Type B pancreatic cell (in vitro differentiated cells): Measurements from ENCODE around the gene AP2A2. TPM values are rescaled to one million over a fixed set of nuclear protein-coding genes. Genes with fewer than 3 reads are reported as not detected.
A peak's percentile ranks its signal among the peaks of the same experiment; 100 is the strongest.

ENCODE experiments used
- DNase-seq: peaks from one replicate; pipeline ENCODE4 v3.0.0; 2021; ENCODE audit warnings: mixed read lengths; ENCODE audit not compliant: unreplicated experiment; ENCODE audit errors: extremely low spot score
- H3K27ac Mint-ChIP-seq: 2 replicates; pipeline ENCODE4 v1.8.0; 2021; ENCODE audit warnings: mild to moderate bottlenecking, mixed read lengths
- H3K27me3 Mint-ChIP-seq: 2 replicates; pipeline ENCODE4 v1.8.0; 2021; ENCODE audit warnings: mixed read lengths
- H3K36me3 Mint-ChIP-seq: 2 replicates; pipeline ENCODE4 v1.8.0; 2021; ENCODE audit warnings: mixed read lengths
- H3K4me1 Mint-ChIP-seq: one replicate; pipeline ENCODE4 v1.8.0; 2021; ENCODE audit warnings: mixed read lengths; ENCODE audit not compliant: unreplicated experiment
- H3K4me3 Mint-ChIP-seq: 2 replicates; pipeline ENCODE4 v1.8.0; 2021; ENCODE audit warnings: mild to moderate bottlenecking, mixed read lengths
- H3K9me3 Mint-ChIP-seq: 2 replicates; pipeline ENCODE4 v1.8.0; 2021; ENCODE audit warnings: mixed read lengths
- CTCF ChIP-seq: fragments of 200-600 bp; sonication (generic); conservative IDR thresholded peaks from 2 replicates; pipeline ENCODE4 v1.5.0; 2021; ENCODE audit warnings: antibody characterized with exemption, mild to moderate bottlenecking
- total RNA-seq: library from RNA; stranded (reverse); gene quantifications from 2 replicates; pipeline ENCODE4 v1.2.1, GENCODE V29; 2021; ENCODE audit warnings: low replicate concordance

The AP2A2 gene
- total RNA-seq, 1 donor from 2014 or later: 109 TPM

DNA sequence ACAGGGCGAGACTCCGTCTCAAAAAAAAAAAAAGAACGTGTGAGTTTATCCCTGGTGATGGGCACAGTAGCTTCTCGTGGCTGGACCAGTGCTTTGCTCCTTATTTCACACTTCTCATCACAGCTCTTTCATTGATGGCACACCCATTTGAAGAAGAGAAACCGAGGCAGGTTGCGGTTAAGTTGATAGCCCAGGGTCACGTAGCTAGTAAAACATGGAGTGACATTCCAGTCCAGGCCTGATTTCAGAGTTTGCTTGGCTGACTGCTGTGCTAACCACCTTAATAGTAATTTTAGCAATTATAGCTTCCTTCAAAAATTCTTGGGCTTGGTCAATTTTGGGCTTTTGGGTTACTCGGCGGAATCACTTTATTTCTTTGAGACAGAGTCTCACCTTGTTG lies 25.8 kb downstream of the AP2A2 start:
- Mint-ChIP-seq H3K27ac (peak overlapping the region; percentile 79), H3K27me3 (no peaks in the 10 kb centered on the region), H3K36me3 (peaks cover 18% of the 10 kb centered on the region), H3K4me1 (peaks cover 32% of the 10 kb centered on the region), H3K4me3 (no peak overlapping the region), H3K9me3 (no peaks in the 10 kb centered on the region)
- no peak for TF ChIP-seq CTCF
- no peak for DNase-seq

DNA sequence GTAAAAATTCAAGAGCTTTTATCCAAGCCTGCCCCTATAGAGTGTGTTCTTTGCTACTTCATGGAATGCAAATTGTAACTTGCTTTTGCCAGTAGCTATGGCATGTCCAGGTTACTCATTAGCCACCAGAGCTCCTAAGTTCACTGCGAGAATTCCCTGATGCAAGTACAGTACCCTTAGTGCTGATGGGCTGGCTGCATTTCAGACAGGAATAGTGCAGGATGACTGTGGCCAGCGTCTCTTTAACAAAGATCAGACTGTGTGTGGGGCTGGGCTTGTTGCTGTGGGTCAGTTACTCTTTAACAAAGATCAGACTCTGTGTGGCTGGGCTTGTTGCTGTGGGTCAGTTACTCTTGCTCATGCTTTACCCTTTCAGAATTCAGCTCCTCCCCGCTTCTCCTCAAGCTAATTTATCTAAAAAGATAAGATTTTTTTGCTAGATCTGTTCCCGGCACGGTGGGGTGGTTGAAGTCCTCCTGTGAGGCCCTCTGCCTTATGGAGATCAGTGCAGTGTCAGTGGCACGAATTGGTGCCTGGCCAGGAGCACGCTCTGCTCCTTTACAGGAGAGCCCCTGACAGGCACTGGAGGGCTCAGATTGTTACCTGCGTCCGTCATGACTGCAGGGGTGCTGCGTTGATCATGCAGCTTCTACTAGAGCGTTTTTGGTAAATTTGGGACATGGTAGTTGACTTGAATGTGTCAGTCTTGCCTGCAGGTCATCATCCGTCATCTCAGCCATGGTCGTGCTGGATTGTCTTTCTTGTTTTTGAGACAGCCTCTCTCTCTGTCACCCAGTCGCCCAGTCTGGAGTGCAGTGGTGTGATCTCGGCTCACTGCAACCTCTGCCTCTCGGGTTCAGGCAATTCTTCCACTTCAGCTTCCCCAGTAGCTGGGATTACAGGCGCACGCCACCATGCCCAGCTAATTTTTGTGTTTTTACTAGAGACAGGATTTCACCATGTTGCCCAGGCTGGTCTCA lies 27.0 kb downstream of the AP2A2 start:
- peaks cover 43% of the 10 kb centered on the region for H3K4me1 Mint-ChIP-seq
- H3K27ac Mint-ChIP-seq: peak overlapping the region; percentile 79
- no peak for DNase-seq
- no peak for TF ChIP-seq CTCF
- peak overlapping the region; percentile 79 for H3K4me3 Mint-ChIP-seq
- no peaks in the 10 kb centered on the region for H3K9me3 Mint-ChIP-seq
- no peaks in the 10 kb centered on the region for H3K27me3 Mint-ChIP-seq
- peaks cover 17% of the 10 kb centered on the region for H3K36me3 Mint-ChIP-seq

GRCh38 chr11:953512-953911 lies 27.8 kb downstream of the AP2A2 start:
- Mint-ChIP-seq H3K36me3 (peaks cover 12% of the 10 kb centered on the region), H3K9me3 (no peaks in the 10 kb centered on the region), H3K27ac (no peak overlapping the region), H3K4me3 (peak overlapping the region; percentile 3), H3K4me1 (peaks cover 48% of the 10 kb centered on the region), H3K27me3 (no peaks in the 10 kb centered on the region)
- DNase-seq: no peak
- no peak for TF ChIP-seq CTCF

GRCh38 chr11:954392-955153 lies 28.9 kb downstream of the AP2A2 start:
- H3K36me3 Mint-ChIP-seq: peaks cover 16% of the 10 kb centered on the region
- DNase-seq: no peak
- peak overlapping the region; percentile 73 for H3K4me3 Mint-ChIP-seq
- peak overlapping the region; percentile 96 for H3K27ac Mint-ChIP-seq
- H3K4me1 Mint-ChIP-seq: peaks cover 52% of the 10 kb centered on the region
- H3K9me3 Mint-ChIP-seq: no peaks in the 10 kb centered on the region
- no peaks in the 10 kb centered on the region for H3K27me3 Mint-ChIP-seq
- TF ChIP-seq CTCF: no peak

DNA sequence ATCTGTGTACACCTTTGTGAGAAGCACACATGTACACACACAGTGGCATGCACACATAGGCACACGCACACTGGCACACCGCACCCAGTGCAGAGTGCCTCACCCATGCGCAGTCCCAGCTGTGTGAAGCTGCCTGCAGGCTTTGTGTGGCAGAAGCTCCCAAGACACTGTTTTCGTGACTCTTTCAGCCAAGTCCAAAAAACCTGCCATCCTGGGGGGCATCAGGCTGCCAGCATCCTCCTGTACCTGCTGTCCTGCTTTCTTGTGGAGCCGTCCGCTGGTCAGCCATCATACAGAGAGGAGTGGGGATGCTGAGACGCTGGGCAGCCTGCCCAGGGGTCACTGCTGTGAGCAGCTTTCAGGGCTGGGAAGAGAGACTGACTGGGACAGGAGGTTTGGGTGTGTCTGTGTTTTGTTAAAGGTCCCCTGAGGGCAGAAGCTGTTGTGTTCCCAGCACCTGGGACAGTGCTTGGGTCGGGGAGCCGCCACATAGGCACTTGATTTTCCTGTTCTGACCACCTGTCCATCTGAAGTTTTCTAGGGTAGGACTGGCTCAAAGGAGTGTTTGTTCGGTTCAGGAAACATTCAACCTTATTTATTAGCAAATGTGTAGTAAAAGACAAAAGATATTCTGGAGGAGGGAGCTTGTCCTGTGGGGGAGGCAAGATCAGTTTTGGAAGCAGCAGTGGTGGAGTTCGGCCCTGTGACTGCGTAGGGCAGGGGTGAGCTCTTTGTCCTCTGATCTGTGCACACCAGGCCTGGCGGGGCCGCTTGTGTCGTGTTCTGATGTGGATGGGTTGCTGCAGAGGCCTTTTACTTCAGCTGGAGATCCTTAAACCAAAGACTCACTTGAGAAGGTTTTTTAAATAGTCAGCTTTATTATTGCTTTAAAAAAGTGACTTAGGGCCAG lies 29.7 kb downstream of the AP2A2 start:
- peak overlapping the region; percentile 96 for H3K27ac Mint-ChIP-seq
- TF ChIP-seq CTCF: no peak
- peaks cover 52% of the 10 kb centered on the region for H3K4me1 Mint-ChIP-seq
- H3K36me3 Mint-ChIP-seq: peaks cover 12% of the 10 kb centered on the region
- no peaks in the 10 kb centered on the region for H3K9me3 Mint-ChIP-seq
- DNase-seq: no peak
- H3K4me3 Mint-ChIP-seq: peak overlapping the region; percentile 73
- no peaks in the 10 kb centered on the region for H3K27me3 Mint-ChIP-seq
